ENCODE results near the gene FRMD1. TPM values are rescaled to one million over a fixed set of nuclear protein-coding genes. Genes with fewer than 3 reads are reported as not detected.

FRMD1 gene
- total and polyA plus RNA-seq, 2 of the 8 experiments (the other 6 are each of a cell fraction or from before 2014, with no cell fraction given): 0.36 TPM; not detected in 1

- no peak for TF ChIP-seq CHD7 (IDR thresholded peaks at IDR 0.05; ENCODE audit: insufficient replicate concordance, low read length)
- no peak for TF ChIP-seq RAD21 (IDR thresholded peaks at IDR 0.05 in 1 of 2, conservative IDR thresholded peaks at IDR 0.05 in 1 of 2; ENCODE audit: low read depth in 2 of 2, low read length in 2 of 2)
- no peak for TF ChIP-seq BACH1 (IDR thresholded peaks at IDR 0.05; ENCODE audit: low read length)
- no peak for TF ChIP-seq BRCA1 (IDR thresholded peaks at IDR 0.05; ENCODE audit: low read depth, low read length)
- no peak for TF ChIP-seq ATF2 (IDR thresholded peaks at IDR 0.05; ENCODE audit: low read length)
- no peak for TF ChIP-seq ATF3 (IDR thresholded peaks at IDR 0.05; ENCODE audit: insufficient read depth, low read depth, low read length)
These were observed 18.2 kb upstream of the FRMD1 start (continued) for GRCh38 chr6:168097221-168097620.
